Heart left ventricle (tissue), 13 donors: ENCODE measurements around the gene PDCD1.

ENCODE experiments used
- CTCF ChIP-seq, 12 donors: fragments of 200-600 bp; sonication (generic) in 4 of 12; IDR thresholded peaks; one replicate each; pipeline versions ENCODE4 v1.5.0 to v1.8.0; 2018 to 2022; ENCODE audit warnings: antibody characterized with exemption in 12 of 12, mild to moderate bottlenecking in 5 of 12
- POLR2A ChIP-seq, 2 donors: fragments of 450-650 bp; IDR thresholded peaks; one replicate each; pipeline ENCODE4 v1.6.1; 2017; ENCODE audit warnings: antibody characterized with exemption in 2 of 2, mild to moderate bottlenecking in 2 of 2, moderate library complexity in 2 of 2
- donor health status: ischemic (EF 13 %, LVEDD 7.1; RV severe dilation, severe dysfunction).
- donor health status: DM: no; HTN: yes; CAD: no.
- donor health status: DM: no; HTN: no; CAD: no.
- donor health status: ischemic (EF 25% LVEDD 6.9; RV normal size, moderate dysfunction).
- donor health status: ischemic (EF 25% LVEDD 5.7; RV mildly dilated, moderate dysfunction).
- donor health status: ischemic (EF 35%, LVEDD 5.7; RV mildly dilated, moderate dysfunction).
- donor health status: nonischemic (EF 11% LVEDD 7.7; RV severe dilation, severe dysfunction).
- donor health status: DM: yes; HTN: yes; CAD: no.
- donor health status: PGD.
- donor health status: ischemic (EF 29% LVEDD 5.4; RV normal size, mild dysfunction).
- donor health status: nonischemic (EF 23%, LVEDD 6.1; RV moderate dilation, normal function).

- no peak for TF ChIP-seq CTCF (IDR thresholded peaks at IDR 0.05)
- no peak for TF ChIP-seq POLR2A (IDR thresholded peaks at IDR 0.05)
Measured at GRCh38 chr2:241842620-241843211, 16.0 kb downstream of the PDCD1 start.
